ENCODE measurements around the gene PHLPP2. TPM values are rescaled to one million over a fixed set of nuclear protein-coding genes. Genes with fewer than 3 reads are reported as not detected.

PHLPP2 gene
- total RNA-seq, 1 donor from 2014 or later = 8.4 TPM

DNA sequence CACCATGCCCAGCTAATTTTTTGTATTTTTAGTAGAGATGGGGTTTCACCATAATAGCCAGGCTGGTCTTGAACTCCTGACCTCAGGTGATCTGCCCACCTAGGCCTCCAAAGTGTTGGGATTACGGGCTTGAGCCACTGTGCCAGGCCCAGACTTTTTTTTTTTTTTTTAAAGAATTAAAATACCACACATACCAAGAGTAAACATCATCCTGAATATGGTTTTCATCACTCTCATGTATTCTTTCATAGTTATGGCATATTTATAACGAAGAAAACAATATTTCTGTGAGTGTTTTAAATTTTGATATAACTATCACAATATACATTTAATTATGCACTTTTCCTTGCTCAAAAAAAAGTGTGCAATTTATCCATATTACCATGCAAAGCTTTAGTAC is 50.3 kb downstream of the PHLPP2 start:
- no peak overlapping the region for H3K4me3 ChIP-seq
- H3K27ac ChIP-seq = no peak overlapping the region
- TF ChIP-seq, protein P1, sequence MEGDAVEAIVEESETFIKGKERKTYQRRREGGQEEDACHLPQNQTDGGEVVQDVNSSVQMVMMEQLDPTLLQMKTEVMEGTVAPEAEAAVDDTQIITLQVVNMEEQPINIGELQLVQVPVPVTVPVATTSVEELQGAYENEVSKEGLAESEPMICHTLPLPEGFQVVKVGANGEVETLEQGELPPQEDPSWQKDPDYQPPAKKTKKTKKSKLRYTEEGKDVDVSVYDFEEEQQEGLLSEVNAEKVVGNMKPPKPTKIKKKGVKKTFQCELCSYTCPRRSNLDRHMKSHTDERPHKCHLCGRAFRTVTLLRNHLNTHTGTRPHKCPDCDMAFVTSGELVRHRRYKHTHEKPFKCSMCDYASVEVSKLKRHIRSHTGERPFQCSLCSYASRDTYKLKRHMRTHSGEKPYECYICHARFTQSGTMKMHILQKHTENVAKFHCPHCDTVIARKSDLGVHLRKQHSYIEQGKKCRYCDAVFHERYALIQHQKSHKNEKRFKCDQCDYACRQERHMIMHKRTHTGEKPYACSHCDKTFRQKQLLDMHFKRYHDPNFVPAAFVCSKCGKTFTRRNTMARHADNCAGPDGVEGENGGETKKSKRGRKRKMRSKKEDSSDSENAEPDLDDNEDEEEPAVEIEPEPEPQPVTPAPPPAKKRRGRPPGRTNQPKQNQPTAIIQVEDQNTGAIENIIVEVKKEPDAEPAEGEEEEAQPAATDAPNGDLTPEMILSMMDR (IDR thresholded peaks at IDR 0.05) = no peak
- H3K4me1 ChIP-seq = no peaks in the 10 kb centered on the region
- intact Hi-C loops (cut with DNase I) = no loop called here
- DNase-seq (ENCODE audit: low spot score in 2 of 2) = no peak
- no peaks in the 10 kb centered on the region for H3K27me3 ChIP-seq
- H3K9me3 ChIP-seq = no peaks in the 10 kb centered on the region
- peaks cover 31 to 85% of the 10 kb centered on the region in 2 donors for H3K36me3 ChIP-seq

DNA sequence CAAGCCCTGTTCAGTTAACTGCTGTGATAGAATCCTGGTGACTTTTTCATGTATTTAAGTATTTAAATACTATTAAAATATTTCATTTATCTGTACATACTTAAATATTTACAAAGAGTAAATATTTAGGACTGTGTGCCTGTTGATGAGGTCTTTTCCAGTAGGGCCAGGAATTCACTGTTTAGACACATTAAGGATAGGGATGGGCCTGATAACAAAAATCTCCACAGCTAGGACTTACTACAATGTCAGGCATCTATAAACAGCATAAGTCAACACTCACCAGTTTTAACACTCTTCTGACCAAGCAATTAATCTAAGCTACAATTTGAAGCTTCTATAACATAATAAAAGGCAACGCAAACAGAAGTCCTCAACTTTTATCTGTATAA is 50.9 kb downstream of the PHLPP2 start:
- Histone ChIP-seq H3K27ac (no peak overlapping the region), H3K9me3 (no peaks in the 10 kb centered on the region), H3K36me3 (peaks cover 31 to 85% of the 10 kb centered on the region in 2 donors), H3K27me3 (no peaks in the 10 kb centered on the region), H3K4me3 (no peak overlapping the region), H3K4me1 (no peaks in the 10 kb centered on the region)
- TF ChIP-seq, protein P1 (IDR thresholded peaks at IDR 0.05) = no peak
- intact Hi-C loops (cut with DNase I) = no loop called here
- no peak for DNase-seq (ENCODE audit: low spot score in 2 of 2)

DNA sequence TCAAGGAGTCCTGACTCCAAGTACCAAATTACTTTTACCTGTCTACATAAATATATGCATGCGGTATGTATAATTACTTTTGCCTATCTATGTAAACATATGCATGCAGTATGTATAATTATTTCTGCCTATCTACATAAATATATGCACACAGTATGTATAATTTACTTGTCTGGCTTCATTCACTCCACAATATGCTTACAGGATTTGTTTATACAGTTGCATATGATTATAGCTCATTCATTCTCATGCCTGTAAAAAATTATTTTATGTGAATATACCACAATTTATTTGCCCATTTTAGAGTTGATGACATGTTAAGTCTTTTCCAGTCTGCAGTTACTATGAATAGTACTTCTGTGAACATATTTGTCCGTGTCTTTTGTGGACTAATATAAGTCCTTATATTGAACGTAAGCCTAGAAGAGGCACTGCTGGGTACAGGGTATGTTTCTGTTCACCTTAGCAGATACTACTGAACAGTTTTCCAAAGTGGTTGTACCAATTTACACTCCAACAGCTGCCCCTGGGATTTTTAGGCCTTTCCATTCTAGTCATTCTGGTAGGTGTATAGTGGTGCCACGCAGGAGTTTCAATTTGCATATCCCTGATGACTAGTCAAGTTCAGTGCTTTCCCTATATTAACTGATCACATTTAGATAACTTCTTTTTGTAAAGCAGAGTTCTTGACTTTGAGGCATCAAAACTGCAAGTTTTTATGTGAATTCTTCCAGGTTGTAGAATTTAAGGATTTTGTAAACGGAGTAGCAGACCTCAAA is 51.5 kb downstream of the PHLPP2 start:
- Histone ChIP-seq H3K4me3 (no peak overlapping the region), H3K27me3 (no peaks in the 10 kb centered on the region), H3K27ac (no peak overlapping the region), H3K36me3 (peaks cover 29 to 84% of the 10 kb centered on the region in 2 donors), H3K9me3 (no peaks in the 10 kb centered on the region), H3K4me1 (no peaks in the 10 kb centered on the region)
- intact Hi-C loops (cut with DNase I) = no loop called here
- no peak for DNase-seq (ENCODE audit: low spot score in 2 of 2)
- TF ChIP-seq, protein P1 (IDR thresholded peaks at IDR 0.05) = no peak

DNA sequence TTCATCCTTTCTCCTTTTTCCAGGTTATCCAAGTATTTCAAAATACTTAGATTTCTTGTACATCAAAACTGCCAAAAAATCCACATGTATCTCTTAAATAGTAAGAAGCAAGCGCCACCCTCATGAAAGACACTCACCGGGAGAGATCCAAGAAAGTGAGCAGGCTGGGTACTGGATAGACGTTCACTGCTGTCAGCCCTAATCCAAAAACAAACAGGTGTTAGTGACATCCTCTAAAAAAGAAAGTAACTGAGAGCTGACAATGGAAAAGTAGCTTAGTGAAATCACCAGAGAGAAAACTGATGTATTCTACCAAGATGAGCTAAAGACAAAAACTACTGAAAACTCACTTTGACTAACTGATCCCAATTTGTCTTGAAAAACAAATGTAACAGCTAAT is 52.4 kb downstream of the PHLPP2 start:
- intact Hi-C loops (cut with DNase I) = no loop called here
- Histone ChIP-seq H3K27ac (no peak overlapping the region), H3K4me3 (no peak overlapping the region), H3K27me3 (no peaks in the 10 kb centered on the region), H3K9me3 (no peaks in the 10 kb centered on the region), H3K4me1 (no peaks in the 10 kb centered on the region), H3K36me3 (peaks cover 27 to 86% of the 10 kb centered on the region in 2 donors)
- no peak for DNase-seq (ENCODE audit: low spot score in 2 of 2)
- TF ChIP-seq, protein P1 (IDR thresholded peaks at IDR 0.05) = no peak

DNA sequence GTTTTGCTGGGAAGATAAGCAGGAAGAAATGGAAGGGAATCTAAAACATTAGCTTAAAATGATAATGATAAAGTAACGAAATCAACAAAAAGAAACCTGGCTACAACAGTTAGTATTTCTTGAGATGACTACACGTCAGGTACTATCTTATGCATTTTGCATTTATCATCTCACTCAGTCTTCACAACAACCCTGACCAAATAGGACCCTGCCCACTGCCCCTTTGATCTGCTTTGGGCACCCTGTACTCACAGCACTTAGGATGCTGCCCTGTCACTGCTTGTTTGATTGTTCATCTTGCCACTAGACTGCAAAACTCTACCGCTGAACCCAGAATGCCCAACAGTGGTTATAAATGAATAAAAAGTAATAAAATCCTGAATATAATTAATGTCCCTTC is 53.3 kb downstream of the PHLPP2 start:
- no peaks in the 10 kb centered on the region for H3K9me3 ChIP-seq
- no peaks in the 10 kb centered on the region for H3K4me1 ChIP-seq
- H3K36me3 ChIP-seq = peaks cover 34 to 86% of the 10 kb centered on the region in 2 donors
- H3K4me3 ChIP-seq = no peak overlapping the region
- no peak overlapping the region for H3K27ac ChIP-seq
- H3K27me3 ChIP-seq = no peaks in the 10 kb centered on the region
- TF ChIP-seq, protein P1 (IDR thresholded peaks at IDR 0.05) = no peak
- intact Hi-C loops (cut with DNase I) = no loop called here
- DNase-seq (ENCODE audit: low spot score in 2 of 2) = no peak

All from ascending aorta (tissue), 2 donors.